Endothelial cell (in vitro differentiated cells): Measurements from ENCODE around the gene MAGI2. TPM values are rescaled to one million over a fixed set of nuclear protein-coding genes. Genes with fewer than 3 reads are reported as not detected.

Experiments used
- DNase-seq: peaks from one replicate; pipeline ENCODE4 v3.0.0; 2021; ENCODE audit warnings: low spot score
- H3K27ac Mint-ChIP-seq: one replicate; pipeline ENCODE4 v1.8.0; 2021; ENCODE audit warnings: mixed read lengths, inconsistent platforms; ENCODE audit not compliant: unreplicated experiment
- H3K27me3 Mint-ChIP-seq: one replicate; pipeline ENCODE4 v1.8.0; 2021; ENCODE audit warnings: mild to moderate bottlenecking, moderate library complexity, mixed read lengths, inconsistent platforms; ENCODE audit not compliant: unreplicated experiment
- H3K36me3 Mint-ChIP-seq: one replicate; pipeline ENCODE4 v1.8.0; 2021; ENCODE audit warnings: mild to moderate bottlenecking, low read depth, mixed read lengths, inconsistent platforms; ENCODE audit not compliant: unreplicated experiment
- H3K4me1 Mint-ChIP-seq: one replicate; pipeline ENCODE4 v1.8.0; 2021; ENCODE audit warnings: mild to moderate bottlenecking, mixed read lengths, inconsistent platforms; ENCODE audit not compliant: unreplicated experiment
- H3K4me3 Mint-ChIP-seq: one replicate; pipeline ENCODE4 v1.8.0; 2021; ENCODE audit warnings: mild to moderate bottlenecking, mixed read lengths, inconsistent platforms; ENCODE audit not compliant: unreplicated experiment
- H3K9me3 Mint-ChIP-seq: one replicate; pipeline ENCODE4 v1.8.0; 2021; ENCODE audit warnings: mixed read lengths, inconsistent platforms; ENCODE audit not compliant: unreplicated experiment
- total RNA-seq: library from RNA; stranded (reverse); fragmentation: NEBNext Ultra II Directional; extraction: Animal tissue kit (Norgen Biotek cat#: 25700); gene quantifications from one replicate; pipeline ENCODE4 v1.2.1, GENCODE V29; 2021; ENCODE audit not compliant: unreplicated experiment
- TF ChIP-seq, protein P1 (sequence below): fragments of 200-600 bp; sonication (generic); IDR thresholded peaks from one replicate; pipeline ENCODE4 v1.5.0; 2021; ENCODE audit warnings: antibody characterized with exemption; ENCODE audit not compliant: unreplicated experiment

MAGI2 gene
- total RNA-seq, 1 donor from 2014 or later, result 6.3 TPM

DNA sequence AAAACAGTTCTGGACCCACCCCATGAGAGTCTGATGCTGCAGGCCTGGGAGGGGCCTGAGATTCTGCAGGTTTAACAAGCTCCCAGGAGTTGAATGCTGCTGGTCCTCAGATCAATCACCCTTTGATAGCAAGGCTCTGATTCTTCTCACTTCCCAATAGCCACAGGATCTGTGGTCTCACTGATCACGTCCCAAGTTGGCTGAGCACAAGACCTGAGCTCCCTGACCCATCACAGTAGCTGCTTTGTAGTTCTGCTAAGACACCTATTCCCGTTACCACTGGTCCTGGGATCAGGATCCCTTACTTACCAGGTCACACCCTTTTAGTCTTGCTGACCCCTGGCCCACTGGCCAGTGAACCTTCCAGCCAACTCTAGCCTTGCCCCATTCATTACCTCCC lies 1282.1 kb downstream of the MAGI2 start:
- TF ChIP-seq, protein P1, sequence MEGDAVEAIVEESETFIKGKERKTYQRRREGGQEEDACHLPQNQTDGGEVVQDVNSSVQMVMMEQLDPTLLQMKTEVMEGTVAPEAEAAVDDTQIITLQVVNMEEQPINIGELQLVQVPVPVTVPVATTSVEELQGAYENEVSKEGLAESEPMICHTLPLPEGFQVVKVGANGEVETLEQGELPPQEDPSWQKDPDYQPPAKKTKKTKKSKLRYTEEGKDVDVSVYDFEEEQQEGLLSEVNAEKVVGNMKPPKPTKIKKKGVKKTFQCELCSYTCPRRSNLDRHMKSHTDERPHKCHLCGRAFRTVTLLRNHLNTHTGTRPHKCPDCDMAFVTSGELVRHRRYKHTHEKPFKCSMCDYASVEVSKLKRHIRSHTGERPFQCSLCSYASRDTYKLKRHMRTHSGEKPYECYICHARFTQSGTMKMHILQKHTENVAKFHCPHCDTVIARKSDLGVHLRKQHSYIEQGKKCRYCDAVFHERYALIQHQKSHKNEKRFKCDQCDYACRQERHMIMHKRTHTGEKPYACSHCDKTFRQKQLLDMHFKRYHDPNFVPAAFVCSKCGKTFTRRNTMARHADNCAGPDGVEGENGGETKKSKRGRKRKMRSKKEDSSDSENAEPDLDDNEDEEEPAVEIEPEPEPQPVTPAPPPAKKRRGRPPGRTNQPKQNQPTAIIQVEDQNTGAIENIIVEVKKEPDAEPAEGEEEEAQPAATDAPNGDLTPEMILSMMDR, result no peak
- H3K36me3 Mint-ChIP-seq, result no peaks in the 10 kb centered on the region
- H3K4me1 Mint-ChIP-seq, result peaks cover 13% of the 10 kb centered on the region
- no peaks in the 10 kb centered on the region for H3K27me3 Mint-ChIP-seq
- no peak overlapping the region for H3K4me3 Mint-ChIP-seq
- no peak overlapping the region for H3K27ac Mint-ChIP-seq
- H3K9me3 Mint-ChIP-seq, result no peaks in the 10 kb centered on the region
- DNase-seq, result no peak

DNA sequence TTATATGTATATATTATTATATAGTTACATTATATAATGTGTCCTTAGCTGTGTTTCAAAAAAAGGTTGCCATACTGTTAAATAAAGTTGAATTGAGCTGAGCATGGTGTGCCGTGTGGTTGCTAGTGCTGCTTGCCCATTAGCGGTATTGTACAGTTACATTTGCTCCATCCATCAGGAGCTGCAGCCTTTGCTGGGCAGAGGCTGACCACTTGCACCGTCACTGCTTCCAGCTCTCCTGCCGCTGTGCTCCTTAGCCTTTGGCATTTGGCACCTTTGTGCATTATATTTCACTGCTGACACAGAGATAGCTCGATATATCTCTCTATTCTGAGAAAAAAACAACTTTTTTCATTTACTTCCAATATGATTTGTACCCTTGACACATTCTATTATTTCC lies 1282.7 kb downstream of the MAGI2 start:
- DNase-seq, result no peak
- H3K4me3 Mint-ChIP-seq, result no peak overlapping the region
- TF ChIP-seq, protein P1, result no peak
- no peaks in the 10 kb centered on the region for H3K27me3 Mint-ChIP-seq
- no peaks in the 10 kb centered on the region for H3K36me3 Mint-ChIP-seq
- peaks cover 13% of the 10 kb centered on the region for H3K4me1 Mint-ChIP-seq
- H3K27ac Mint-ChIP-seq, result no peak overlapping the region
- H3K9me3 Mint-ChIP-seq, result no peaks in the 10 kb centered on the region

DNA sequence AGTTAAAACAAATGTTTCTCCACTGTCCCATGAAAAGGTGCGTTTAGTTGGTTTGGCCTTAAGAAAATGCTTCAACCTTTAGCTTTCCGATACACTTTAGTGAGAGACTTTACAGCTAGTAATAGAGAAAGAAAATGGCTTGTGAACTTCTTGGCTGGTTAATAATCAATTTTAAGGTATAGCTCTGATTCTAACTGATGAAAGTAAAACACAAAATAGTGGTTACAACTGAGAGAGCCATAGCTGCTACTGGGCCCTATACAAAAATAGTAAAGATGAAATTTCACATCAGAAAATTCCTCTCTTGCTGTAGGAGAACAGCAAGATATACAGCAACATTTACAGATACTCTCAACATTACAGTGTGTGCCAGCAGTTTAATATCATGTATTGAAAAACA lies 1283.5 kb downstream of the MAGI2 start:
- Mint-ChIP-seq H3K9me3 (no peaks in the 10 kb centered on the region), H3K4me1 (peaks cover 16% of the 10 kb centered on the region), H3K27me3 (no peaks in the 10 kb centered on the region), H3K27ac (no peak overlapping the region), H3K4me3 (no peak overlapping the region), H3K36me3 (no peaks in the 10 kb centered on the region)
- TF ChIP-seq, protein P1, result no peak
- no peak for DNase-seq

DNA sequence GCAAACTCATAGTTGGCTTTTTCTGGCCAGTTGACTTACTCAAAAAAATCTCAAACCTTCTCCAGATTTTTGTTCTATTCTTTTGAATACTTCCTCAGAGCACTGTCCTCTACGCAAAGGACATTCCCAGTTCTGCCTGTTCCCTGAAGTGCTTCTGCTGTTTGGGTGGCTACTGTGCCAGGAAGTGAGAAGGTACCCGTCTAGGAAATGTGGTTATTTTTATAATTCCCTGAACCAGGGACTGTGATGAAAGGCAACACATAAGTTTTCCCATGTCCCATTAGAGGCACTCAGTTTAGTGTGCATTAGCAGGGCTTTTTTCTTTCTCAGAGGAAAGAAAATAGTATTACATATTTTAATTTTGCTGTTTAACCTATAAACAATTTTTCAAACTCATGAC lies 1284.6 kb downstream of the MAGI2 start:
- Mint-ChIP-seq H3K4me1 (peaks cover 16% of the 10 kb centered on the region), H3K9me3 (no peaks in the 10 kb centered on the region), H3K4me3 (no peak overlapping the region), H3K36me3 (no peaks in the 10 kb centered on the region), H3K27me3 (no peaks in the 10 kb centered on the region), H3K27ac (no peak overlapping the region)
- TF ChIP-seq, protein P1, result no peak
- DNase-seq, result no peak

DNA sequence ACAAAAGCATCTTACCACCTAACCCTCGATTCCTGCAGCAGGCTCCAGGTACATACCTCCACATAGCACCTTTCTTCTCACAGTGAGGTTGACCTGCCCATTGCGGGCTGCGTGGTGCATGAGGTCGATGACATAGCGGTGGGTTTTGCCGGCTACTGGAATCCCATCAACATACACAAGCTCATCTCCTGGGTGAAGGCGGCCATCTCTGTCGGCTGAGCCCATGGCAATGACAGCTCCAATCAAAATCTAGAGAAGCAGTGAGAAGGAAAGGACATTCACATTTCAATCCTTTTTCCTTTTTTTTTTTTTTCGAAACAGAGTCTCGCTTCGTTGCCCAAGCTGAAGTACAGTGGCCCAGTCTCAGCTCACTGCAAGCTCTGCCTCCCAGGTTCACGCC lies 1285.6 kb downstream of the MAGI2 start:
- Mint-ChIP-seq H3K27me3 (peaks cover 2% of the 10 kb centered on the region), H3K27ac (no peak overlapping the region), H3K4me1 (peaks cover 16% of the 10 kb centered on the region), H3K4me3 (no peak overlapping the region), H3K36me3 (no peaks in the 10 kb centered on the region), H3K9me3 (no peaks in the 10 kb centered on the region)
- no peak for DNase-seq
- TF ChIP-seq, protein P1, result no peak
